ENCODE results near the gene TOR1AIP2.
"Not testable (repeated sequence)": the region's sequence is repeated elsewhere in the genome, so short reads cannot be mapped to it uniquely, and the experiment has no call there.

The TOR1AIP2 gene

GRCh38 chr1:179805291-179806195, 72.1 kb downstream of the TOR1AIP2 start:
- no peak for DNase-seq

DNA sequence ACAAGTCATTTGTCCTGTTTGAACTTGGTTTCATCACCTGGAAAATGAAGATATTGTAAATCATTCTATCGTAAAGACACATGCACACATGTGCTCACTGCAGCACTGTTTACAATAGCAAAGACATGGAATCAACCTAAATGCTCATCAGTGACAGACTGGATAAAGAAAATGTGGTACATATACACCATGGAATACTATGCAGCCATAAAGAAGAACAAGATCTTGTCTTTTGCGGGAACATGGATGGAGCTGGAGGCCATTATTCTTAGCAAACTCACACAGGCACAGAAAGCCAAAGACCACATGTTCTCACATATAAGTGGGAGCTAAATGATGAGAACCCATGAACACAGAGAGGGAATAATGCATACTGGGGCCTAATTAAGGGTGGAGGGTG, 73.2 kb downstream of the TOR1AIP2 start:
- DNase-seq, result not testable (repeated sequence)

- DNase-seq, result no peak
These were observed 73.7 kb downstream of the TOR1AIP2 start for GRCh38 chr1:179803918-179804317.

DNA sequence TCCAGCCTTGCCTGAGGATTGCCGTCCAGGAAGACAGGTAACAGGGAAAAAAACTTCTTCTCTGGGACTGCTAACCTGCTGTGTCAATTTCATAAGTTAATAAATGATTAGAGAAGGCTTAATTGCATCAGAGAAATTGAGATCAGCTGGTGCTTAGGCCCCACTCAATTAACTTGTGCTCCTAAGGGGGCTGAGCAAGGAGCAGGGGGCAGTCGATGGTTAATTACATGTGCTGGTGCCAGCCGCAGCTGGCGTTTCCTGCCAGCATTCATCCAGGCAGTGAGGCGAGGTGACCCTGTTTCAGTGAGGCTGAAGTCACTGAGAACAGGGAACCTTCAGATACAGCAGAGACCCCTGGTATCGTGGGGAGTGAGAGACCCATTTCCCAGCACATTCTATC, 74.5 kb downstream of the TOR1AIP2 start:
- no peak for DNase-seq

- no peak for DNase-seq
These were observed 77.1 kb downstream of the TOR1AIP2 start for GRCh38 chr1:179800481-179800880.

DNA sequence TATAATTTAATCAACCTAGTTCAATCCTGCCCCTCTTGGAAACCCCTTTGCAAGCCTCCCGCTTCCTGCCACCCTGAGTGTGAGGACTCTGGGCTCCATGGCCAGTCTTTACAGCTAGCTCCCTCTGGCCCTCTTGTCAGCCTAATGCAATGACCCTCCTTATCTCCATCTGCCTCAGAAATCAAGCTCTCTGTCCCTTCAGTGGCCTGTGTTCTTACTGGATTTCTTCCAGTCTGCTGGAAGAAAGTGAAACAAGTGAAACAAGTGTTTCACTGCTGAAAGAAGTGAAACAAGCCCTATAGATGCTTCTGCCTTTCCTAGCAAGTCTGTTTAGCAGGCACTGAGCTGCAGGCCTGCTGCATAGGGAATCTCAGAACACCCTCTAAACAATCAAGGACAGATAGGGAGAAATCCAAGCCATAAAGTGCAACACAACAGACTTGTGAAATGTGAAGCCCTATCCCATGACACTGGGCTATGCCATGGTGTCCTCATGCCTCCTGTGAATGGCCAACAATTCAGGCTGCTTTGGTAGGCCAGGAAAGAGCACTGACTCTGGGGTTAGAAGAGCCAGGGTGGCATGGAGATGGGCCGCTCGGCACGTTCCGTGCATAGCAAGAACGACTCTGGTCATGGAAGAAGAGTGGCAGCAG, 78.6 kb downstream of the TOR1AIP2 start:
- no peak for DNase-seq

GRCh38 chr1:179798213-179798863, 79.3 kb downstream of the TOR1AIP2 start:
- no peak for DNase-seq

DNA sequence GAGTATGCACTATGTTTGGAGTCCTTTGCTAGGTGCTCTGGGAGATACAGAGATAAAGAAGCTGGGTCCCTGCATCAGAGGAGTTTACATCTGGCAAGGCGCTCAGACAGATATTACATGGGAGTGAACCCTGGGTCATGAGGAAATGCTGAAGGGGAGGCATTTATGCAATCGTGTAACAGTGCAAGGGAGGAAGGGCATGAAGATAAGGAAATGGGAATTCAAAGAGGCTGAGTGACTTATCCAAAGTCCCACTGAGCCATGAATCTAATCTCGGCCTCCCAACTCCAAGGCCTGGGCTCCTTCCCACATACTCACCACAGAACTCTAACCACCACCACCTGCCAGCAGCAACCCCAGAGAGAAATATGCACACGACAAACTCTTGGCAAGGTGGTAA, 82.9 kb downstream of the TOR1AIP2 start:
- no peak for DNase-seq

DNA sequence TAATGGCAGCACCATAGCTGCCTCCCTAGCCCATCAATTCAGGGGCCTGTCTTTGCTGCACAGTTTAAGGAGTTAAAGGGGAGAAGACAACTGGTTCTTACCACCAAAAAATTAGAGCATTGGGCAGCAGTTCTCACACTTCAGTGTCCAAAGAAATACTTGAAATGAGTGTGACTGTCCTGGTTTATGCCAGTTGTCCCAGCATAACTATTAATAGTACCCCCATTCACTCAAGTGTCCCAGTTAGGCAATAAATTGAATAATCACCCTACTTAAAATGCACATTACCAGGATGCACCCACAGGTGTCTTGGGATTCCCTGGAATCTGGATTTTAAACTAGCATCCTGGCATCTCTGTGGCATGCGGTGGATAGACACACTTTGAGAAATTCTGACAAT, 83.5 kb downstream of the TOR1AIP2 start:
- DNase-seq, result no peak

DNA sequence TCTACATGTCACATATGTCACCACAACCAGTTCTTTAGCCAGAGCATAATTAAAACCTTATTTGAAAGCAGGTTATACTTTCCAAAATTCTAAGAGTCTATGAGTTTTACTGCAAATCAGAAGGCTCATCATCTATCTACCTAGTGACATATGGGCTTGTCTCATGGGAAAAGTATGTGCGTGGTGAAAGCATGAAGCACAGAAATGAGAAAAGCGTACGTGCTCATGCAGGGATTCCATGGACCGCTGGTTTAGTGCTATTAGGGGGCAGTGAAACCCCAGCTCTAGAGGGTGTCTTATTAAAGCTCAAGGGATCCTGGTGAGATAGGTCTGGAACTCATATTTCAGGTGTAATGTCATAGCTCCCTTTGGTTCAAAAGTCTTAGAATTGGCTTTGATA, 84.3 kb downstream of the TOR1AIP2 start:
- DNase-seq, result no peak
